GM12878 (cell line): ENCODE measurements around the gene CHN2. TPM values are rescaled to one million over a fixed set of nuclear protein-coding genes. Genes with fewer than 3 reads are reported as not detected.

Source experiments
- ATAC-seq: fragments of 200-7000 bp; cut with Tn5 transposase; 3 replicates; pipeline ENCODE4 v1.9.1; 2020; ENCODE audit warnings: mild to moderate bottlenecking, moderate library complexity
- BruUV-seq: library from RNA; stranded (reverse); fragments of 400-500 nt; replicated peaks from 2 replicates; lab custom pipeline; 2021; lab: Mats Ljungman, UMichigan
- CTCF ChIA-PET: fragments of 300-600 bp; sonication (Branson Sonifier 250); formaldehyde crosslinking; extraction: SDS; loops from one replicate; lab custom pipeline; 2021; ENCODE audit warnings: inconsistent platforms; lab: Yijun Ruan, JAX
- POLR2A ChIA-PET: fragments of 350-600 bp; formaldehyde crosslinking; extraction: SDS; loops from one replicate; lab custom pipeline; 2021; ENCODE audit warnings: inconsistent platforms; lab: Charles Lee
- RAD21 ChIA-PET: fragments of 300-600 bp; sonication (Branson Sonifier 250); formaldehyde crosslinking; loops from one replicate; lab custom pipeline; 2023; ENCODE audit warnings: antibody characterized with exemption; ENCODE audit not compliant: unreplicated experiment; lab: Charles Lee
- SMC1A ChIA-PET: fragments of 300-600 bp; sonication (Branson Sonifier 250); formaldehyde crosslinking; loops from one replicate; lab custom pipeline; 2023; ENCODE audit not compliant: unreplicated experiment, uncharacterized antibody; lab: Charles Lee
- DNase-seq: peaks from one replicate; pipeline ENCODE4 v3.0.0-alpha.2; 2011; ENCODE audit warnings: low read depth, low spot score
- FAIRE-seq: peaks from 3 replicates; lab custom pipeline; 2011; peaks lifted over from hg19 to GRCh38; lab: Jason Lieb, UNC
- H2AFZ ChIP-seq: 2 replicates; pipeline ENCODE4 v1.6.0; 2011; ENCODE audit warnings: low read depth, low read length, control low read depth; ENCODE audit not compliant: control insufficient read depth
- H3K27ac ChIP-seq: 2 replicates; pipeline ENCODE4 v1.5.1; 2011; ENCODE audit warnings: control low read depth; ENCODE audit not compliant: control insufficient read depth, insufficient read depth
- H3K27me3 ChIP-seq, 2 experiments: replicated peaks in 1 of 2; 2 replicates each; pipeline versions ENCODE4 v1.6.0 to v1.6.1; 2011; ENCODE audit warnings: low read length in 1 of 2; ENCODE audit not compliant: control insufficient read depth in 2 of 2, insufficient read depth in 2 of 2
- H3K36me3 ChIP-seq, 2 experiments: 2 replicates each; pipeline ENCODE4 v1.5.1; 2011; ENCODE audit warnings: low read length in 1 of 2; ENCODE audit not compliant: control insufficient read depth in 2 of 2, insufficient read depth in 2 of 2
- H3K4me1 ChIP-seq: 2 replicates; pipeline ENCODE4 v1.6.1; 2011; ENCODE audit warnings: mild to moderate bottlenecking, low read length, moderate library complexity, mixed read lengths; ENCODE audit not compliant: control insufficient read depth, insufficient read depth
- H3K4me2 ChIP-seq: 2 replicates; pipeline ENCODE4 v1.6.0; 2011; ENCODE audit warnings: control low read depth; ENCODE audit not compliant: control insufficient read depth, insufficient read depth
- H3K4me3 ChIP-seq: fragments of 200-600 bp; sonication (generic); 2 replicates; pipeline ENCODE4 v1.5.1; 2016
- H3K79me2 ChIP-seq: 2 replicates; pipeline ENCODE4 v1.6.0; 2011; ENCODE audit warnings: low read length; ENCODE audit not compliant: control insufficient read depth, insufficient read depth
- H3K9ac ChIP-seq: 2 replicates; pipeline ENCODE4 v1.8.0; 2011; ENCODE audit warnings: low read length, control low read depth, mixed read lengths; ENCODE audit not compliant: control insufficient read depth, insufficient read depth
- H3K9me3 ChIP-seq: replicated peaks from 3 replicates; pipeline ENCODE4 v1.5.1; 2011; ENCODE audit warnings: mild to moderate bottlenecking, low read length; ENCODE audit not compliant: control insufficient read depth, insufficient read depth
- H4K20me1 ChIP-seq: 2 replicates; pipeline ENCODE4 v1.6.0; 2011; ENCODE audit not compliant: control insufficient read depth, insufficient read depth
- BACH1 ChIP-seq: fragments of 450-650 bp; IDR thresholded peaks from 2 replicates; pipeline ENCODE4 v1.6.1; 2017; ENCODE audit warnings: mild to moderate bottlenecking, borderline replicate concordance
- BMI1 ChIP-seq: fragments of 450-650 bp; IDR thresholded peaks from 2 replicates; pipeline ENCODE4 v1.6.1; 2016; ENCODE audit warnings: mild to moderate bottlenecking, moderate library complexity, borderline replicate concordance
- CBFB ChIP-seq: IDR thresholded peaks from 2 replicates; pipeline ENCODE4 v1.6.1; 2016; ENCODE audit warnings: antibody characterized with exemption, low read depth
- CHD1 ChIP-seq: IDR thresholded peaks from 2 replicates; pipeline ENCODE4 v1.6.1; 2012; ENCODE audit warnings: low read depth, low read length, improper control_type of control experiment
- FOXK2 ChIP-seq: fragments of 450-650 bp; IDR thresholded peaks from 2 replicates; pipeline ENCODE4 v1.6.1; 2017; ENCODE audit warnings: mild to moderate bottlenecking, moderate library complexity
- IKZF2 ChIP-seq, 2 experiments: fragments of 450-650 bp; IDR thresholded peaks; 2 replicates each; pipeline ENCODE4 v1.6.1; 2017; ENCODE audit warnings: mild to moderate bottlenecking in 2 of 2, moderate library complexity in 2 of 2
- JUND ChIP-seq: IDR thresholded peaks from 2 replicates; pipeline ENCODE4 v1.6.1; 2012; ENCODE audit warnings: low read depth, mild to moderate bottlenecking, low read length, improper control_type of control experiment, moderate library complexity
- KAT2A ChIP-seq: conservative IDR thresholded peaks from 2 replicates; pipeline ENCODE4 v1.6.1; 2011; ENCODE audit warnings: low read depth, low read length; ENCODE audit not compliant: control insufficient read depth
- MLLT1 ChIP-seq: fragments of 450-650 bp; IDR thresholded peaks from 2 replicates; pipeline ENCODE4 v1.6.1; 2016; ENCODE audit warnings: mild to moderate bottlenecking
- MYB ChIP-seq: fragments of 150-350 bp; IDR thresholded peaks from 2 replicates; pipeline ENCODE4 v1.6.1; 2014; ENCODE audit warnings: mild to moderate bottlenecking, low read depth, low read length, borderline replicate concordance
- NR2F1 ChIP-seq: fragments of 450-650 bp; conservative IDR thresholded peaks from 2 replicates; pipeline ENCODE4 v1.6.1; 2017; ENCODE audit warnings: mild to moderate bottlenecking
- NRF1 ChIP-seq: conservative IDR thresholded peaks from 2 replicates; pipeline ENCODE4 v1.6.1; 2011; ENCODE audit warnings: mild to moderate bottlenecking, low read depth, low read length, improper control_type of control experiment
- RB1 ChIP-seq: fragments of 450-650 bp; formaldehyde crosslinking; IDR thresholded peaks from 2 replicates; pipeline ENCODE4 v1.6.1; 2017; ENCODE audit warnings: mild to moderate bottlenecking, borderline replicate concordance
- SIX5 ChIP-seq: IDR thresholded peaks from 2 replicates; pipeline ENCODE4 v1.6.1; 2011; ENCODE audit warnings: mild to moderate bottlenecking, low read depth, low read length, moderate library complexity; ENCODE audit not compliant: severe bottlenecking
- TAF1 ChIP-seq: IDR thresholded peaks from 2 replicates; pipeline ENCODE4 v1.6.1; 2011; ENCODE audit warnings: mild to moderate bottlenecking, low read depth, low read length, borderline replicate concordance
- TARDBP ChIP-seq: IDR thresholded peaks from 2 replicates; pipeline ENCODE4 v1.6.1; 2016; ENCODE audit warnings: borderline replicate concordance
- ZNF217 ChIP-seq: fragments of 450-650 bp; IDR thresholded peaks from 2 replicates; pipeline ENCODE4 v1.6.1; 2017; ENCODE audit warnings: antibody characterized with exemption, mild to moderate bottlenecking
- ZNF384 ChIP-seq: IDR thresholded peaks from 2 replicates; pipeline ENCODE4 v1.6.1; 2012; ENCODE audit warnings: low read depth, mild to moderate bottlenecking, low read length, improper control_type of control experiment, borderline replicate concordance
- ZSCAN29 ChIP-seq: fragments of 450-650 bp; IDR thresholded peaks from 2 replicates; pipeline ENCODE4 v1.6.1; 2017; ENCODE audit warnings: mild to moderate bottlenecking, moderate library complexity
- WGBS: methylation state at CpG from one replicate; pipeline ENCODE4 v1.1.6; 2016; ENCODE audit warnings: low lambda C conversion rate; ENCODE audit not compliant: insufficient replicate concordance, insufficient coverage; ENCODE audit errors: missing lambda C conversion rate; 5-methylcytosine and 5-hydroxymethylcytosine counted together
- in situ Hi-C: fragments of 300-500 bp; cut with MboI; formaldehyde crosslinking; loops from 9 replicates; pipeline ENCODE4 v1.14.3; 2018; ENCODE audit warnings: mixed read lengths
- intact Hi-C: fragments of 100-400 bp; cut with micrococcal nuclease; formaldehyde crosslinking; loops from one replicate; pipeline ENCODE4 v1.14.2; 2022; ENCODE audit not compliant: unreplicated experiment
- polyA plus RNA-seq, 11 experiments: library from polyadenylated mRNA; depleted of rRNA in 4 of 11; unstranded in 6 of 11; stranded (reverse) in 5 of 11; fragments of >200 nt; fragmentation: Nextera tagmentation in 4 of 11; fragmentation: Illumina TruSeq in 1 of 11; extraction: Ambion mirVana in 4 of 11; extraction: Trizol in 1 of 11; gene quantifications; 1 replicate in 1 of 11; 2 replicates in 10 of 11; pipeline versions ENCODE4 v1.2.1 to v1.2.3, GENCODE V29; 2011 to 2016; ENCODE audit warnings: inconsistent platforms in 2 of 11, missing spikeins in 2 of 11, low read depth in 1 of 11
- total RNA-seq, 4 experiments: library from RNA; depleted of rRNA in 3 of 4; stranded (reverse); fragments of >200 nt in 3 of 4; fragmentation: Illumina TruSeq in 1 of 4; extraction: Trizol in 1 of 4; gene quantifications; 2 replicates each; pipeline versions ENCODE4 v1.2.1 to v1.2.3, GENCODE V29; 2013 to 2021
- TF ChIP-seq, protein P1 (sequence below): IDR thresholded peaks from 2 replicates; pipeline ENCODE4 v1.6.1; 2011; ENCODE audit warnings: mild to moderate bottlenecking, low read depth, low read length, moderate library complexity; ENCODE audit not compliant: insufficient replicate concordance
- TF ChIP-seq, protein P2 (sequence below): fragments of 450-650 bp; formaldehyde crosslinking; IDR thresholded peaks from 2 replicates; pipeline ENCODE4 v1.5.0; 2022; ENCODE audit warnings: mild to moderate bottlenecking, missing genetic modification characterization

Gene CHN2
- total and polyA plus RNA-seq, 10 of the 15 experiments (the other 5 are each of a cell fraction or from before 2014, with no cell fraction given): 0.11 to 3.8 (median 0.37) TPM; not detected in 2

DNA sequence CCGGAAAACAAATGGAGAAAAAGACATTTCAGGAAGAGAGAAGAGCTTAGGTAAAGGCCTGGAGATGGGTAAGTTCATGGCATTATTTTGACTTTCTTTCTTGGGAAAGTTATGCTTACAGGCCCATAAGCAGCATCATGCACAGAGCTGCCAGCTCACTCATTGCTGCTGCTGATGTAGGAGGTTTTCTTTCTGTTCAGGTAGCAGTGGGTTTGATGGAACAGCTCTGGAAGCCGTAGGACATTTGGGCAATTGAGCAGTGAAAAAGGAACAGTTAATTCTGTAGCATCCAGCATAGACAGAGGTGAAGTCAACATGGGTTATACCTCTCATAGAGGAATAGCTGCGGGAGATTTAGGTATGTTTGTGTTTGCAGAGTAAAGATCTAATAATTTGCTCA is 3.3 kb downstream of the CHN2 start (continued):
- TF ChIP-seq IKZF2 (IDR thresholded peaks at IDR 0.05) (no peak), NR2F1 (no peak), RB1 (no peak), CHD1 (no peak), NRF1 (no peak), SIX5 (no peak), JUND (no peak), FOXK2 (no peak), ZNF384 (no peak), TAF1 (no peak), MYB (no peak)

GRCh38 chr7:29199776-29200175 is 5.2 kb downstream of the CHN2 start:
- FAIRE-seq (no peak), ATAC-seq (no peak), DNase-seq (no peak)
- H3K4me1 ChIP-seq: no peaks in the 10 kb centered on the region
- peaks cover 3 to 11% of the 10 kb centered on the region in 2 experiments; a peak in 2 of 4 replicates for H3K27me3 ChIP-seq
- H3K27ac ChIP-seq: no peak overlapping the region
- H3K4me3 ChIP-seq: no peak overlapping the region
- H3K9me3 ChIP-seq: no peaks in the 10 kb centered on the region
- no peak overlapping the region for H3K4me2 ChIP-seq
- H2AFZ ChIP-seq: no peak overlapping the region
- H4K20me1 ChIP-seq: no peaks in the 10 kb centered on the region
- intact Hi-C loops (loop anchor here (5.0 kb wide), 1 partner anchor 88 kb away; no protein-coding TSS in a partner anchor), in situ Hi-C loops (no loop called here)
- H3K9ac ChIP-seq: no peak overlapping the region
- H3K79me2 ChIP-seq: no peaks in the 10 kb centered on the region
- ChIA-PET POLR2A (no interaction called here), CTCF (no interaction called here), SMC1A (no interaction called here), RAD21 (no interaction called here)
- no TSS peak for BruUV-seq
- no peaks in the 10 kb centered on the region for H3K36me3 ChIP-seq
- WGBS: 30% methylated on average over 3 of the region's 3 CpGs
- TF ChIP-seq ZNF217 (no peak), JUND (no peak), KAT2A (no peak), BMI1 (no peak), BACH1 (no peak), NRF1 (no peak), ZSCAN29 (no peak), CBFB (no peak), MLLT1 (no peak), TARDBP (no peak)
- TF ChIP-seq, protein P1, sequence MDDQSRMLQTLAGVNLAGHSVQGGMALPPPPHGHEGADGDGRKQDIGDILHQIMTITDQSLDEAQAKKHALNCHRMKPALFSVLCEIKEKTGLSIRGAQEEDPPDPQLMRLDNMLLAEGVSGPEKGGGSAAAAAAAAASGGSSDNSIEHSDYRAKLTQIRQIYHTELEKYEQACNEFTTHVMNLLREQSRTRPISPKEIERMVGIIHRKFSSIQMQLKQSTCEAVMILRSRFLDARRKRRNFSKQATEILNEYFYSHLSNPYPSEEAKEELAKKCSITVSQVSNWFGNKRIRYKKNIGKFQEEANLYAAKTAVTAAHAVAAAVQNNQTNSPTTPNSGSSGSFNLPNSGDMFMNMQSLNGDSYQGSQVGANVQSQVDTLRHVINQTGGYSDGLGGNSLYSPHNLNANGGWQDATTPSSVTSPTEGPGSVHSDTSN: no peak
- TF ChIP-seq, protein P2, sequence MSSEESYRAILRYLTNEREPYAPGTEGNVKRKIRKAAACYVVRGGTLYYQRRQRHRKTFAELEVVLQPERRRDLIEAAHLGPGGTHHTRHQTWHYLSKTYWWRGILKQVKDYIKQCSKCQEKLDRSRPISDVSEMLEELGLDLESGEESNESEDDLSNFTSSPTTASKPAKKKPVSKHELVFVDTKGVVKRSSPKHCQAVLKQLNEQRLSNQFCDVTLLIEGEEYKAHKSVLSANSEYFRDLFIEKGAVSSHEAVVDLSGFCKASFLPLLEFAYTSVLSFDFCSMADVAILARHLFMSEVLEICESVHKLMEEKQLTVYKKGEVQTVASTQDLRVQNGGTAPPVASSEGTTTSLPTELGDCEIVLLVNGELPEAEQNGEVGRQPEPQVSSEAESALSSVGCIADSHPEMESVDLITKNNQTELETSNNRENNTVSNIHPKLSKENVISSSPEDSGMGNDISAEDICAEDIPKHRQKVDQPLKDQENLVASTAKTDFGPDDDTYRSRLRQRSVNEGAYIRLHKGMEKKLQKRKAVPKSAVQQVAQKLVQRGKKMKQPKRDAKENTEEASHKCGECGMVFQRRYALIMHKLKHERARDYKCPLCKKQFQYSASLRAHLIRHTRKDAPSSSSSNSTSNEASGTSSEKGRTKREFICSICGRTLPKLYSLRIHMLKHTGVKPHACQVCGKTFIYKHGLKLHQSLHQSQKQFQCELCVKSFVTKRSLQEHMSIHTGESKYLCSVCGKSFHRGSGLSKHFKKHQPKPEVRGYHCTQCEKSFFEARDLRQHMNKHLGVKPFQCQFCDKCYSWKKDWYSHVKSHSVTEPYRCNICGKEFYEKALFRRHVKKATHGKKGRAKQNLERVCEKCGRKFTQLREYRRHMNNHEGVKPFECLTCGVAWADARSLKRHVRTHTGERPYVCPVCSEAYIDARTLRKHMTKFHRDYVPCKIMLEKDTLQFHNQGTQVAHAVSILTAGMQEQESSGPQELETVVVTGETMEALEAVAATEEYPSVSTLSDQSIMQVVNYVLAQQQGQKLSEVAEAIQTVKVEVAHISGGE (CRISPR knock-in tag): no peak
